ENCODE data around the gene ANKRD40. TPM values are rescaled to one million over a fixed set of nuclear protein-coding genes. Genes with fewer than 3 reads are reported as not detected.

Gene ANKRD40
- total RNA-seq, 1 donor from 2014 or later = 53.4 TPM

GRCh38 chr17:50680126-50680525, 27.6 kb downstream of the ANKRD40 start:
- no peak for DNase-seq (ENCODE audit: low spot score)
- H3K36me3 ChIP-seq = no peaks in the 10 kb centered on the region
- no peak overlapping the region for H2AFZ ChIP-seq (replicated peaks)
- Mint-ChIP-seq H3K36me3 (no peaks in the 10 kb centered on the region), H3K27me3 (ENCODE audit: insufficient read depth, low read depth) (peaks cover 16% of the 10 kb centered on the region), H3K9me3 (no peaks in the 10 kb centered on the region), H3K27ac (peak overlapping the region; percentile 14), H3K4me3 (peak overlapping the region; percentile 40), H3K4me1 (peaks cover 29% of the 10 kb centered on the region)
- TF ChIP-seq CTCF (IDR thresholded peaks at IDR 0.05) = no peak
- no peak for TF ChIP-seq EZH2phosphoT487 (IDR thresholded peaks at IDR 0.05)
- no peak for TF ChIP-seq EZH2 (IDR thresholded peaks at IDR 0.05)
- peaks cover 14% of the 10 kb centered on the region for H3F3A ChIP-seq (ENCODE audit: low read depth)
- peaks cover 12% of the 10 kb centered on the region for H3K4me1 ChIP-seq
- H3K9me3 ChIP-seq (ENCODE audit: low read depth) = no peaks in the 10 kb centered on the region
- H3K79me2 ChIP-seq (ENCODE audit: low read depth) = no peaks in the 10 kb centered on the region
- no peaks in the 10 kb centered on the region for H4K20me1 ChIP-seq (ENCODE audit: low read depth)
- H3K27me3 ChIP-seq = no peaks in the 10 kb centered on the region
- H3K4me3 ChIP-seq = no peak overlapping the region
- H3K27ac ChIP-seq = no peak overlapping the region
- no peak overlapping the region for H3K9ac ChIP-seq
- no peak overlapping the region for H3K4me2 ChIP-seq

- H3K9me3 Mint-ChIP-seq = no peaks in the 10 kb centered on the region
- H3K27ac Mint-ChIP-seq = no peak overlapping the region
- H3K4me3 Mint-ChIP-seq = no peak overlapping the region
- TF ChIP-seq EZH2 (IDR thresholded peaks at IDR 0.05) (no peak), EZH2phosphoT487 (IDR thresholded peaks at IDR 0.05) (no peak), CTCF (IDR thresholded peaks at IDR 0.05) (no peak)
- Histone ChIP-seq H3K79me2 (ENCODE audit: low read depth) (no peaks in the 10 kb centered on the region), H3K9ac (no peak overlapping the region), H3K4me2 (no peak overlapping the region), H3K36me3 (no peaks in the 10 kb centered on the region), H3K27ac (no peak overlapping the region), H3F3A (ENCODE audit: low read depth) (peaks cover 3% of the 10 kb centered on the region), H3K4me3 (no peak overlapping the region), H2AFZ (replicated peaks) (no peak overlapping the region), H4K20me1 (ENCODE audit: low read depth) (no peaks in the 10 kb centered on the region), H3K4me1 (peaks cover 3% of the 10 kb centered on the region), H3K27me3 (no peaks in the 10 kb centered on the region), H3K9me3 (ENCODE audit: low read depth) (no peaks in the 10 kb centered on the region)
- DNase-seq (ENCODE audit: low spot score) = no peak
- peaks cover 22% of the 10 kb centered on the region for H3K4me1 Mint-ChIP-seq
- H3K27me3 Mint-ChIP-seq (ENCODE audit: insufficient read depth, low read depth) = peaks cover 18% of the 10 kb centered on the region
- no peaks in the 10 kb centered on the region for H3K36me3 Mint-ChIP-seq
These were observed 28.6 kb downstream of the ANKRD40 start for GRCh38 chr17:50679008-50679544.

- H3K36me3 ChIP-seq = no peaks in the 10 kb centered on the region
These were observed 29.8 kb downstream of the ANKRD40 start for GRCh38 chr17:50677851-50678375.

More at GRCh38 chr17:50677851-50678375, 29.8 kb downstream of the ANKRD40 start:
- DNase-seq (ENCODE audit: low spot score) = no peak
- Mint-ChIP-seq H3K9me3 (no peaks in the 10 kb centered on the region), H3K27ac (no peak overlapping the region), H3K36me3 (no peaks in the 10 kb centered on the region), H3K27me3 (ENCODE audit: insufficient read depth, low read depth) (peaks cover 18% of the 10 kb centered on the region), H3K4me3 (no peak overlapping the region), H3K4me1 (peaks cover 17% of the 10 kb centered on the region)
- Histone ChIP-seq H2AFZ (replicated peaks) (no peak overlapping the region), H3K27ac (no peak overlapping the region), H3F3A (ENCODE audit: low read depth) (no peaks in the 10 kb centered on the region), H3K4me1 (no peaks in the 10 kb centered on the region), H4K20me1 (ENCODE audit: low read depth) (no peaks in the 10 kb centered on the region), H3K9me3 (ENCODE audit: low read depth) (no peaks in the 10 kb centered on the region), H3K4me3 (no peak overlapping the region), H3K27me3 (no peaks in the 10 kb centered on the region), H3K79me2 (ENCODE audit: low read depth) (no peaks in the 10 kb centered on the region), H3K9ac (no peak overlapping the region), H3K4me2 (no peak overlapping the region)
- TF ChIP-seq CTCF (IDR thresholded peaks at IDR 0.05) = no peak
- no peak for TF ChIP-seq EZH2phosphoT487 (IDR thresholded peaks at IDR 0.05)
- no peak for TF ChIP-seq EZH2 (IDR thresholded peaks at IDR 0.05)
